OCI-LY7 (cell line): Measurements from ENCODE around the gene PRKAG2. TPM values are rescaled to one million over a fixed set of nuclear protein-coding genes. Genes with fewer than 3 reads are reported as not detected.

ENCODE experiments used
- BruUV-seq: library from RNA; stranded (reverse); fragments of 400-500 nt; replicated peaks from 2 replicates; lab custom pipeline; 2021; lab: Mats Ljungman, UMichigan
- CTCF ChIA-PET: fragments of 300-600 bp; sonication (Branson Sonifier 250); formaldehyde crosslinking; loops from one replicate; lab custom pipeline; 2022; ENCODE audit warnings: antibody characterized with exemption; ENCODE audit not compliant: unreplicated experiment; lab: Charles Lee
- POLR2A ChIA-PET: fragments of 300-600 bp; sonication (Branson Sonifier 250); formaldehyde crosslinking; loops from one replicate; lab custom pipeline; 2022; ENCODE audit warnings: antibody characterized with exemption; lab: Charles Lee
- DNase-seq: peaks from one replicate; pipeline ENCODE4 v3.0.0-alpha.2; 2015; ENCODE audit warnings: low spot score
- H2AFZ ChIP-seq: fragments of 200-600 bp; sonication (generic), shearing (Covaris generic); 2 replicates; pipeline ENCODE4 v1.6.1; 2014; ENCODE audit warnings: mild to moderate bottlenecking, antibody characterized with exemption, low read length, moderate library complexity
- H3K27ac ChIP-seq: fragments of 200-600 bp; sonication (generic); 2 replicates; pipeline ENCODE4 v1.5.1; 2014; ENCODE audit warnings: mixed run types, low read depth, mild to moderate bottlenecking, moderate library complexity, low read length, inconsistent platforms; ENCODE audit not compliant: poor library complexity, severe bottlenecking
- H3K36me3 ChIP-seq: fragments of 200-600 bp; sonication (generic); 2 replicates; pipeline ENCODE4 v1.6.1; 2014; ENCODE audit warnings: mild to moderate bottlenecking, antibody characterized with exemption, low read length, moderate library complexity, mixed read lengths; ENCODE audit not compliant: insufficient read depth
- H3K4me1 ChIP-seq: fragments of 200-600 bp; sonication (generic); 2 replicates; pipeline ENCODE4 v1.5.1; 2014; ENCODE audit warnings: mild to moderate bottlenecking, low read length; ENCODE audit not compliant: insufficient read depth, poor library complexity, severe bottlenecking
- H3K4me2 ChIP-seq: fragments of 200-600 bp; sonication (generic); 2 replicates; pipeline ENCODE4 v1.6.1; 2014; ENCODE audit warnings: mild to moderate bottlenecking, low read length
- H3K4me3 ChIP-seq: fragments of 200-600 bp; sonication (generic); 2 replicates; pipeline ENCODE4 v1.5.1; 2014; ENCODE audit warnings: mild to moderate bottlenecking, low read depth, low read length; ENCODE audit not compliant: poor library complexity, severe bottlenecking
- H3K79me2 ChIP-seq: fragments of 200-600 bp; sonication (generic); 2 replicates; pipeline ENCODE4 v1.6.1; 2016; ENCODE audit warnings: low read depth, mild to moderate bottlenecking, low read length, moderate library complexity, mixed read lengths; ENCODE audit not compliant: insufficient read depth
- H3K9me2 ChIP-seq: fragments of 200-600 bp; sonication (generic); 2 replicates; pipeline ENCODE4 v1.6.1; 2016; ENCODE audit warnings: mild to moderate bottlenecking, low read length, mixed read lengths; ENCODE audit not compliant: insufficient read depth
- H3K9me3 ChIP-seq: fragments of 200-600 bp; sonication (generic); 2 replicates; pipeline ENCODE4 v1.6.1; 2014; ENCODE audit warnings: mild to moderate bottlenecking, mixed run types, low read length, mixed read lengths
- H4K20me1 ChIP-seq: fragments of 200-600 bp; sonication (generic); 2 replicates; pipeline ENCODE4 v1.6.1; 2014; ENCODE audit warnings: mild to moderate bottlenecking, antibody characterized with exemption, low read length, moderate library complexity, mixed read lengths; ENCODE audit not compliant: insufficient read depth
- EZH2phosphoT487 ChIP-seq: fragments of 200-600 bp; sonication (generic); IDR thresholded peaks from 2 replicates; pipeline ENCODE4 v1.6.1; 2018; ENCODE audit warnings: low read depth, borderline replicate concordance, mild to moderate bottlenecking, mixed run types, antibody characterized with exemption, low read length, moderate library complexity, mixed read lengths
- intact Hi-C: fragments of 100-400 bp; cut with micrococcal nuclease; formaldehyde crosslinking; loops from one replicate; pipeline ENCODE4 v1.10.0; 2022; ENCODE audit not compliant: unreplicated experiment
- total RNA-seq, 2 experiments: library from RNA; depleted of rRNA in 1 of 2; stranded (reverse); fragments of >200 nt in 1 of 2; shearing (Covaris generic) in 1 of 2; gene quantifications; 2 replicates each; pipeline ENCODE4 v1.2.3, GENCODE V29; 2014 to 2022
- TF ChIP-seq, protein P1 (sequence below): fragments of 200-600 bp; sonication (generic); conservative IDR thresholded peaks from 2 replicates; pipeline ENCODE4 v1.5.1; 2014; ENCODE audit warnings: mild to moderate bottlenecking, antibody characterized with exemption, low read length, moderate library complexity, mixed read lengths

The PRKAG2 gene
- total RNA-seq, 2 experiments from 2014 or later = 1.2 to 5.1 TPM

DNA sequence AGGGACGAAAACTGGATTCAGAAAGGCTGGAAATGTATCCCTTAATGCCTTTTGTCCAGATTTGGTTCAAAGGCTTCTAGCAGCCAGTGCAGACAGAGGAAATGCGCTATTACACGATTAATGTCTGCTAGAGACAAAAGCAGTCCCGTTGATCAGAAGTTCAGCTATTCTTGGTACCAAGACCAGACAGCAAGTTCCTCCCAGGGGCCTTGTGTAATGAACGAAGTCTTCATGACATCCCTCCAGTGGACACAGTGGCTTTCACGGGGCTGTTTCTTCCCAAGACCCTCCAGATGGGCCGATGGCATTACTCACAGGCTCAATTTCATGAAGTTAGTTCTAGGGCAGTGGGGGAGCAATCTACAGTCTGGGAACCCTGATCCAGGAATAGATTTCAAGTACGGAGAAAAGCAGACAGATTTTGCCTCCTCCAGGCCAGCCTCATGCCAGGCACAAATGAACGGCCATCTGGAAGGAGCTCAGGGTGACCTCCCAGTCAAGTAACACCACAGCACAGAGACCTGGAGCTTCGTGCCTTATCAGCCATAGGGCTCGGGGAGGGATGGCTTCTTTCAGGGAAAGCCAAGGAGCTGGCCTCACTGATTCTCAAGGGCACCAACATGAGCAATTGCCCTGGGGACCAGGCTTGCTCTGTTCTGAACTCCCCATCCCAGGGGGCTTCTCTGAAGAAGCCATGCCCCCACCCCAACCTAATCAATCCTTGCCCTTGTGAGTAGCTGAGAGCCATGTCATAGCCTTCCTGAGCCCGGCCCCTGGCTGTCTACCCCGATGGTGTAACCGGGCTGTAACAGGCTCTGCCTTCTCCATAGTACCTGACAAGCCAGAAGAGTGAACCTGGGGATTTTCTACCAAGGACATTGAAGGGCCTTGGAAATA is 101.1 kb downstream of the PRKAG2 start:
- no peak overlapping the region for H3K27ac ChIP-seq

DNA sequence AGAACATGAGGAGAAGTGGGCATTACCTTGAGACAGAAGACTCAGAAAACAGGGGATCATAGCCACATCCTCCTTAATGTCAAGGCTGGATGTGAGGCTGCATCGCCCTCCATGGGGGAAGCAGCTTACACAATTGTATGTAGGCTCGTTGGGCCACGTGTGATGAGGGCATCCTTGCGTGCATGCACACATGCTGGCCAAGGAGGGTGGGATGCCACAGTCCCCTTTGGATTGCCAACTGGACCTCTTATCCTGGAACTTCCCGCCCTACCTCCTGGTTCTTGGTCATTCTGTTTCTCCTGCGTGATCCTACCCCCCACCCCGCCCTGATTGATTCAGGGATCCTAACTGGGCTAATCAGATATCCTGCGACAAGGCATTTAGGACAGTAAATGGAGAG is 102.0 kb downstream of the PRKAG2 start:
- Histone ChIP-seq H3K36me3 (no peaks in the 10 kb centered on the region), H3K4me3 (no peak overlapping the region), H3K79me2 (no peaks in the 10 kb centered on the region), H2AFZ (no peak overlapping the region), H4K20me1 (no peaks in the 10 kb centered on the region), H3K27ac (no peak overlapping the region), H3K9me3 (no peaks in the 10 kb centered on the region), H3K9me2 (no peaks in the 10 kb centered on the region), H3K4me2 (no peak overlapping the region), H3K4me1 (no peaks in the 10 kb centered on the region)
- ChIA-PET POLR2A (no interaction called here), CTCF (interaction anchor here (0.6 kb wide), 1 partner anchor 10 kb away, joined by 3 read pairs; no protein-coding TSS in a partner anchor)
- DNase-seq = no peak
- no TSS peak for BruUV-seq
- TF ChIP-seq EZH2phosphoT487 = no peak
- intact Hi-C loops = no loop called here

More for the DNA sequence above, 101.1 kb downstream of the PRKAG2 start:
- no peak overlapping the region for H3K4me3 ChIP-seq
- no peak for TF ChIP-seq EZH2phosphoT487
- TF ChIP-seq, protein P1, sequence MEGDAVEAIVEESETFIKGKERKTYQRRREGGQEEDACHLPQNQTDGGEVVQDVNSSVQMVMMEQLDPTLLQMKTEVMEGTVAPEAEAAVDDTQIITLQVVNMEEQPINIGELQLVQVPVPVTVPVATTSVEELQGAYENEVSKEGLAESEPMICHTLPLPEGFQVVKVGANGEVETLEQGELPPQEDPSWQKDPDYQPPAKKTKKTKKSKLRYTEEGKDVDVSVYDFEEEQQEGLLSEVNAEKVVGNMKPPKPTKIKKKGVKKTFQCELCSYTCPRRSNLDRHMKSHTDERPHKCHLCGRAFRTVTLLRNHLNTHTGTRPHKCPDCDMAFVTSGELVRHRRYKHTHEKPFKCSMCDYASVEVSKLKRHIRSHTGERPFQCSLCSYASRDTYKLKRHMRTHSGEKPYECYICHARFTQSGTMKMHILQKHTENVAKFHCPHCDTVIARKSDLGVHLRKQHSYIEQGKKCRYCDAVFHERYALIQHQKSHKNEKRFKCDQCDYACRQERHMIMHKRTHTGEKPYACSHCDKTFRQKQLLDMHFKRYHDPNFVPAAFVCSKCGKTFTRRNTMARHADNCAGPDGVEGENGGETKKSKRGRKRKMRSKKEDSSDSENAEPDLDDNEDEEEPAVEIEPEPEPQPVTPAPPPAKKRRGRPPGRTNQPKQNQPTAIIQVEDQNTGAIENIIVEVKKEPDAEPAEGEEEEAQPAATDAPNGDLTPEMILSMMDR = no peak
- H3K36me3 ChIP-seq = no peaks in the 10 kb centered on the region
- no peaks in the 10 kb centered on the region for H3K9me3 ChIP-seq
- H3K4me1 ChIP-seq = no peaks in the 10 kb centered on the region
- intact Hi-C loops = no loop called here
- no peaks in the 10 kb centered on the region for H3K9me2 ChIP-seq
- H3K79me2 ChIP-seq = no peaks in the 10 kb centered on the region
- no peak for DNase-seq
- no peak overlapping the region for H3K4me2 ChIP-seq
- no peaks in the 10 kb centered on the region for H4K20me1 ChIP-seq
- ChIA-PET CTCF (no interaction called here), POLR2A (no interaction called here)
- no TSS peak for BruUV-seq
- no peak overlapping the region for H2AFZ ChIP-seq

DNA sequence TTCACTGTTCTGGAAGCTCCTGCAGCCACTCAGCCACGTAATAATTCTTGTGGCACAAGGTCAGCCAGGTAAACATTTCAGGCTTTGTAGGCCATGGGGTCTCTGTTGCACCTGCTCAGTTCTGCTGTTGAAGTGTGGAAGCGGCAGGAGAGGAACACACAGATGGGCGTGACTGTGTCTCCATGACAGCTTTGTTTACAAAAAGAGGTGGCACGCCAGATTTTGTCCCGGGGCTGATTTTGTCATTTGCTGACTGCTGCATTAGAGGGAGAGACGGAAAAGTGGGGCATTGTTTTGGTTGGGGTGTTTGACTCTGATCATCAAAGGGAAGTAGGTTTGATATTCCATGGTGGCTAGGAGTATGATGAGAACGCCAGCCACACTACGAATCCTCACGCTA is 103.1 kb downstream of the PRKAG2 start:
- H3K79me2 ChIP-seq = no peaks in the 10 kb centered on the region
- no peak for DNase-seq
- no peaks in the 10 kb centered on the region for H4K20me1 ChIP-seq
- H3K27ac ChIP-seq = no peak overlapping the region
- ChIA-PET CTCF (no interaction called here), POLR2A (no interaction called here)
- no TSS peak for BruUV-seq
- no peaks in the 10 kb centered on the region for H3K36me3 ChIP-seq
- H3K9me2 ChIP-seq = no peaks in the 10 kb centered on the region
- H2AFZ ChIP-seq = no peak overlapping the region
- TF ChIP-seq, protein P1 = no peak
- no peak for TF ChIP-seq EZH2phosphoT487
- no peaks in the 10 kb centered on the region for H3K4me1 ChIP-seq
- H3K9me3 ChIP-seq = no peaks in the 10 kb centered on the region
- intact Hi-C loops = no loop called here
- H3K4me3 ChIP-seq = no peak overlapping the region
- H3K4me2 ChIP-seq = no peak overlapping the region
